GM23338 (cell line): ENCODE data around the gene SLC2A11. TPM values are rescaled to one million over a fixed set of nuclear protein-coding genes. Genes with fewer than 3 reads are reported as not detected.

Experiments used
- ATAC-seq: fragments of 200-7000 bp; cut with Tn5 transposase; 3 replicates; pipeline ENCODE4 v1.9.1; 2020
- DNase-seq: peaks from one replicate; pipeline ENCODE4 v3.0.0-alpha.2; 2015; ENCODE audit warnings: low spot score
- H2AFZ ChIP-seq: fragments of 200-600 bp; sonication (generic); 2 replicates; pipeline ENCODE4 v1.8.0; 2016; ENCODE audit warnings: antibody characterized with exemption, mild to moderate bottlenecking, moderate library complexity
- H3F3A ChIP-seq: fragments of 200-600 bp; sonication (generic); replicated peaks from 2 replicates; pipeline ENCODE4 v1.8.0; 2017; ENCODE audit warnings: antibody characterized with exemption, mixed run types, low read depth
- H3K27ac ChIP-seq: fragments of 200-600 bp; sonication (generic); 2 replicates; pipeline ENCODE4 v1.6.1; 2016; ENCODE audit warnings: low read depth
- H3K27me3 ChIP-seq: fragments of 200-600 bp; sonication (generic); 2 replicates; pipeline ENCODE4 v1.8.0; 2016; ENCODE audit warnings: mild to moderate bottlenecking, mixed run types, moderate library complexity; ENCODE audit not compliant: insufficient read depth
- H3K36me3 ChIP-seq: fragments of 200-600 bp; sonication (generic); 2 replicates; pipeline ENCODE4 v1.8.0; 2016; ENCODE audit warnings: mild to moderate bottlenecking; ENCODE audit not compliant: insufficient read depth
- H3K4me1 ChIP-seq: fragments of 200-600 bp; sonication (generic); 2 replicates; pipeline ENCODE4 v1.8.0; 2016; ENCODE audit warnings: mild to moderate bottlenecking, moderate library complexity; ENCODE audit not compliant: insufficient read depth
- H3K4me2 ChIP-seq: fragments of 200-600 bp; sonication (generic); 2 replicates; pipeline ENCODE4 v1.7.1; 2017; ENCODE audit warnings: mixed run types
- H3K4me3 ChIP-seq: fragments of 200-600 bp; sonication (generic); 2 replicates; pipeline ENCODE4 v1.6.1; 2016; ENCODE audit warnings: mixed run types
- H3K79me2 ChIP-seq: fragments of 200-600 bp; sonication (generic); replicated peaks from 2 replicates; pipeline ENCODE4 v1.8.0; 2017; ENCODE audit warnings: mild to moderate bottlenecking; ENCODE audit not compliant: insufficient read depth
- H3K9me2 ChIP-seq: fragments of 200-600 bp; sonication (generic); 2 replicates; pipeline ENCODE4 v1.8.0; 2017; ENCODE audit not compliant: insufficient read depth
- H4K20me1 ChIP-seq: fragments of 200-600 bp; sonication (generic); replicated peaks from 2 replicates; pipeline ENCODE4 v1.8.0; 2017; ENCODE audit warnings: mild to moderate bottlenecking; ENCODE audit not compliant: insufficient read depth
- H3K27ac Mint-ChIP-seq: 2 replicates; pipeline ENCODE4 v1.8.0; 2020; ENCODE audit warnings: inconsistent platforms, mild to moderate bottlenecking, moderate library complexity, mixed read lengths
- H3K27me3 Mint-ChIP-seq: 3 replicates; pipeline ENCODE4 v1.8.0; 2022; ENCODE audit warnings: low read depth, mild to moderate bottlenecking, moderate library complexity, mixed read lengths, inconsistent platforms; ENCODE audit not compliant: insufficient read depth, poor library complexity
- H3K36me3 Mint-ChIP-seq: 3 replicates; pipeline ENCODE4 v1.8.0; 2021; ENCODE audit warnings: low read depth, mild to moderate bottlenecking, inconsistent platforms, moderate library complexity, mixed read lengths
- H3K4me1 Mint-ChIP-seq: 3 replicates; pipeline ENCODE4 v1.8.0; 2020; ENCODE audit warnings: mild to moderate bottlenecking, inconsistent platforms, mixed read lengths
- H3K4me3 Mint-ChIP-seq: 3 replicates; pipeline ENCODE4 v1.8.0; 2021; ENCODE audit warnings: moderate library complexity, mild to moderate bottlenecking, inconsistent platforms, mixed read lengths
- H3K9me3 Mint-ChIP-seq: 3 replicates; pipeline ENCODE4 v1.8.0; 2020; ENCODE audit warnings: moderate library complexity, mild to moderate bottlenecking, inconsistent platforms, mixed read lengths
- CREB1 ChIP-seq: fragments of 250-450 bp; sonication (Bioruptor Pico); IDR thresholded peaks from 2 replicates; pipeline ENCODE4 v1.5.0; 2020; ENCODE audit warnings: low read depth, mild to moderate bottlenecking, moderate library complexity
- CTCF ChIP-seq, 2 experiments: fragments of 200-600 bp in 1 of 2; sonication (generic) in 1 of 2; conservative IDR thresholded peaks; 2 replicates each; pipeline versions ENCODE4 v1.5.1 to v1.6.1; 2016 to 2017; ENCODE audit warnings: antibody characterized with exemption in 2 of 2, low read depth in 2 of 2, mild to moderate bottlenecking in 2 of 2, moderate library complexity in 1 of 2
- EZH2 ChIP-seq: fragments of 200-600 bp; sonication (generic); IDR thresholded peaks from one replicate; pipeline ENCODE4 v1.8.0; 2017; ENCODE audit warnings: antibody characterized with exemption, mild to moderate bottlenecking, low read depth; ENCODE audit not compliant: unreplicated experiment
- EZH2phosphoT487 ChIP-seq: fragments of 200-600 bp; sonication (generic); IDR thresholded peaks from one replicate; pipeline ENCODE4 v1.8.1; 2018; ENCODE audit warnings: antibody characterized with exemption; ENCODE audit not compliant: unreplicated experiment
- JUNB ChIP-seq: IDR thresholded peaks from one replicate; pipeline ENCODE4 v1.6.1; 2016; ENCODE audit warnings: antibody characterized with exemption; ENCODE audit not compliant: unreplicated experiment
- NANOG ChIP-seq: IDR thresholded peaks from 2 replicates; pipeline ENCODE4 v1.6.1; 2016; ENCODE audit warnings: antibody characterized with exemption, borderline replicate concordance
- POLR2AphosphoS5 ChIP-seq: IDR thresholded peaks from 2 replicates; pipeline ENCODE4 v1.6.1; 2016; ENCODE audit warnings: antibody characterized with exemption, low read depth
- ZNF114 ChIP-seq: fragments of 250-450 bp; sonication (Bioruptor Pico); IDR thresholded peaks from 2 replicates; pipeline ENCODE4 v1.5.0; 2020; ENCODE audit warnings: mild to moderate bottlenecking, moderate library complexity
- polyA plus RNA-seq: library from polyadenylated mRNA; unstranded; fragments of >200 nt; fragmentation: Nextera tagmentation; extraction: Ambion mirVana; gene quantifications from 2 replicates; pipeline ENCODE4 v1.2.1, GENCODE V29; 2016
- total RNA-seq: library from RNA; depleted of rRNA; stranded (reverse); fragments of >200 nt; shearing (Covaris generic); gene quantifications from 2 replicates; pipeline ENCODE4 v1.2.3, GENCODE V29; 2014
- TF ChIP-seq, protein P1 (sequence below): fragments of 250-450 bp; sonication (Bioruptor Pico); IDR thresholded peaks from 2 replicates; pipeline ENCODE4 v1.5.0; 2020; ENCODE audit warnings: mild to moderate bottlenecking, moderate library complexity
- TF ChIP-seq, protein P2 (sequence below): IDR thresholded peaks from 2 replicates; pipeline ENCODE4 v1.6.1; 2016; ENCODE audit warnings: antibody characterized with exemption
- TF ChIP-seq, protein P3 (sequence below): IDR thresholded peaks from one replicate; pipeline ENCODE4 v1.6.1; 2018; ENCODE audit warnings: antibody characterized with exemption; ENCODE audit not compliant: unreplicated experiment

SLC2A11 gene
- total and polyA plus RNA-seq, 2 experiments from 2014 or later = 7.1 to 21.8 TPM

DNA sequence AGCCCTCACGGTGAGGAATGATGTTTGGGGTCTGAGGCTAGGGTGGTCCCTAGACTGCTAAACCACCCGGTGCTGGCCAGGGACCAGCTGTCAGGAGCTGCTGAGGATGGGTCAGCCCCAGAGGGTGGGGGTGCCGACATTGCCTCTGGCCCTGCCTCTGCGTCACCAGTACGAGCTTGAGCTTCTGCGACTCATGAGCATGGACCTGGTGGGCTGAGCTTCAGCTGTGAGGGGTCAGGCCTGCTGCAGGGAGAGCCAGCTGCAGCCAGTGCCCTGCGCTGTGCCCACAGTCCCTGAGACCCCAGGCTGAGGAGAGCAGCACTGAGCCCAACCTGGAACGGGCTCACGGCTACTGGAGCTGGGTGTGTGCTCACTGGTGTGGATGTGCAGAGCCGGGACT is 25.9 kb upstream of the SLC2A11 start:
- no peak overlapping the region for H2AFZ ChIP-seq
- H3K36me3 ChIP-seq = no peaks in the 10 kb centered on the region
- peaks cover 43% of the 10 kb centered on the region for H3K36me3 Mint-ChIP-seq
- H3K4me3 Mint-ChIP-seq = no peak overlapping the region
- H3K27me3 ChIP-seq = no peaks in the 10 kb centered on the region
- H3K4me1 ChIP-seq = no peaks in the 10 kb centered on the region
- H4K20me1 ChIP-seq = peaks cover 4% of the 10 kb centered on the region; the same call in 1 of the 2 replicates
- no peak for TF ChIP-seq ZNF114
- TF ChIP-seq CTCF (conservative IDR thresholded peaks at IDR 0.05; ENCODE audit: low read depth in 2 of 2) = no peak
- no peak for TF ChIP-seq POLR2AphosphoS5
- no peak for TF ChIP-seq EZH2
- TF ChIP-seq CREB1 (CRISPR knock-in tag) = no peak
- TF ChIP-seq NANOG = no peak
- TF ChIP-seq, protein P1, sequence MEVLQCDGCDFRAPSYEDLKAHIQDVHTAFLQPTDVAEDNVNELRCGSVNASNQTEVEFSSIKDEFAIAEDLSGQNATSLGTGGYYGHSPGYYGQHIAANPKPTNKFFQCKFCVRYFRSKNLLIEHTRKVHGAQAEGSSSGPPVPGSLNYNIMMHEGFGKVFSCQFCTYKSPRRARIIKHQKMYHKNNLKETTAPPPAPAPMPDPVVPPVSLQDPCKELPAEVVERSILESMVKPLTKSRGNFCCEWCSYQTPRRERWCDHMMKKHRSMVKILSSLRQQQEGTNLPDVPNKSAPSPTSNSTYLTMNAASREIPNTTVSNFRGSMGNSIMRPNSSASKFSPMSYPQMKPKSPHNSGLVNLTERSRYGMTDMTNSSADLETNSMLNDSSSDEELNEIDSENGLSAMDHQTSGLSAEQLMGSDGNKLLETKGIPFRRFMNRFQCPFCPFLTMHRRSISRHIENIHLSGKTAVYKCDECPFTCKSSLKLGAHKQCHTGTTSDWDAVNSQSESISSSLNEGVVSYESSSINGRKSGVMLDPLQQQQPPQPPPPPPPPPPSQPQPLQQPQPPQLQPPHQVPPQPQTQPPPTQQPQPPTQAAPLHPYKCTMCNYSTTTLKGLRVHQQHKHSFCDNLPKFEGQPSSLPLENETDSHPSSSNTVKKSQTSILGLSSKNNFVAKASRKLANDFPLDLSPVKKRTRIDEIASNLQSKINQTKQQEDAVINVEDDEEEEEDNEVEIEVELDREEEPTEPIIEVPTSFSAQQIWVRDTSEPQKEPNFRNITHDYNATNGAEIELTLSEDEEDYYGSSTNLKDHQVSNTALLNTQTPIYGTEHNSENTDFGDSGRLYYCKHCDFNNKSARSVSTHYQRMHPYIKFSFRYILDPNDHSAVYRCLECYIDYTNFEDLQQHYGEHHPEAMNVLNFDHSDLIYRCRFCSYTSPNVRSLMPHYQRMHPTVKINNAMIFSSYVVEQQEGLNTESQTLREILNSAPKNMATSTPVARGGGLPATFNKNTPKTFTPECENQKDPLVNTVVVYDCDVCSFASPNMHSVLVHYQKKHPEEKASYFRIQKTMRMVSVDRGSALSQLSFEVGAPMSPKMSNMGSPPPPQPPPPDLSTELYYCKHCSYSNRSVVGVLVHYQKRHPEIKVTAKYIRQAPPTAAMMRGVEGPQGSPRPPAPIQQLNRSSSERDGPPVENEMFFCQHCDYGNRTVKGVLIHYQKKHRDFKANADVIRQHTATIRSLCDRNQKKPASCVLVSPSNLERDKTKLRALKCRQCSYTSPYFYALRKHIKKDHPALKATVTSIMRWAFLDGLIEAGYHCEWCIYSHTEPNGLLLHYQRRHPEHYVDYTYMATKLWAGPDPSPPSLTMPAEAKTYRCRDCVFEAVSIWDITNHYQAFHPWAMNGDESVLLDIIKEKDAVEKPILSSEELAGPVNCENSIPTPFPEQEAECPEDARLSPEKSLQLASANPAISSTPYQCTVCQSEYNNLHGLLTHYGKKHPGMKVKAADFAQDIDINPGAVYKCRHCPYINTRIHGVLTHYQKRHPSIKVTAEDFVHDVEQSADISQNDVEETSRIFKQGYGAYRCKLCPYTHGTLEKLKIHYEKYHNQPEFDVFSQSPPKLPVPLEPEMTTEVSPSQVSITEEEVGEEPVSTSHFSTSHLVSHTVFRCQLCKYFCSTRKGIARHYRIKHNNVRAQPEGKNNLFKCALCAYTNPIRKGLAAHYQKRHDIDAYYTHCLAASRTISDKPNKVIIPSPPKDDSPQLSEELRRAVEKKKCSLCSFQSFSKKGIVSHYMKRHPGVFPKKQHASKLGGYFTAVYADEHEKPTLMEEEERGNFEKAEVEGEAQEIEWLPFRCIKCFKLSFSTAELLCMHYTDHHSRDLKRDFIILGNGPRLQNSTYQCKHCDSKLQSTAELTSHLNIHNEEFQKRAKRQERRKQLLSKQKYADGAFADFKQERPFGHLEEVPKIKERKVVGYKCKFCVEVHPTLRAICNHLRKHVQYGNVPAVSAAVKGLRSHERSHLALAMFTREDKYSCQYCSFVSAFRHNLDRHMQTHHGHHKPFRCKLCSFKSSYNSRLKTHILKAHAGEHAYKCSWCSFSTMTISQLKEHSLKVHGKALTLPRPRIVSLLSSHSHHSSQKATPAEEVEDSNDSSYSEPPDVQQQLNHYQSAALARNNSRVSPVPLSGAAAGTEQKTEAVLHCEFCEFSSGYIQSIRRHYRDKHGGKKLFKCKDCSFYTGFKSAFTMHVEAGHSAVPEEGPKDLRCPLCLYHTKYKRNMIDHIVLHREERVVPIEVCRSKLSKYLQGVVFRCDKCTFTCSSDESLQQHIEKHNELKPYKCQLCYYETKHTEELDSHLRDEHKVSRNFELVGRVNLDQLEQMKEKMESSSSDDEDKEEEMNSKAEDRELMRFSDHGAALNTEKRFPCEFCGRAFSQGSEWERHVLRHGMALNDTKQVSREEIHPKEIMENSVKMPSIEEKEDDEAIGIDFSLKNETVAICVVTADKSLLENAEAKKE (CRISPR knock-in tag) = no peak
- TF ChIP-seq, protein P2, sequence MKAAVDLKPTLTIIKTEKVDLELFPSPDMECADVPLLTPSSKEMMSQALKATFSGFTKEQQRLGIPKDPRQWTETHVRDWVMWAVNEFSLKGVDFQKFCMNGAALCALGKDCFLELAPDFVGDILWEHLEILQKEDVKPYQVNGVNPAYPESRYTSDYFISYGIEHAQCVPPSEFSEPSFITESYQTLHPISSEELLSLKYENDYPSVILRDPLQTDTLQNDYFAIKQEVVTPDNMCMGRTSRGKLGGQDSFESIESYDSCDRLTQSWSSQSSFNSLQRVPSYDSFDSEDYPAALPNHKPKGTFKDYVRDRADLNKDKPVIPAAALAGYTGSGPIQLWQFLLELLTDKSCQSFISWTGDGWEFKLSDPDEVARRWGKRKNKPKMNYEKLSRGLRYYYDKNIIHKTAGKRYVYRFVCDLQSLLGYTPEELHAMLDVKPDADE = no peak
- TF ChIP-seq JUNB = no peak
- TF ChIP-seq EZH2phosphoT487 = no peak
- TF ChIP-seq, protein P3, sequence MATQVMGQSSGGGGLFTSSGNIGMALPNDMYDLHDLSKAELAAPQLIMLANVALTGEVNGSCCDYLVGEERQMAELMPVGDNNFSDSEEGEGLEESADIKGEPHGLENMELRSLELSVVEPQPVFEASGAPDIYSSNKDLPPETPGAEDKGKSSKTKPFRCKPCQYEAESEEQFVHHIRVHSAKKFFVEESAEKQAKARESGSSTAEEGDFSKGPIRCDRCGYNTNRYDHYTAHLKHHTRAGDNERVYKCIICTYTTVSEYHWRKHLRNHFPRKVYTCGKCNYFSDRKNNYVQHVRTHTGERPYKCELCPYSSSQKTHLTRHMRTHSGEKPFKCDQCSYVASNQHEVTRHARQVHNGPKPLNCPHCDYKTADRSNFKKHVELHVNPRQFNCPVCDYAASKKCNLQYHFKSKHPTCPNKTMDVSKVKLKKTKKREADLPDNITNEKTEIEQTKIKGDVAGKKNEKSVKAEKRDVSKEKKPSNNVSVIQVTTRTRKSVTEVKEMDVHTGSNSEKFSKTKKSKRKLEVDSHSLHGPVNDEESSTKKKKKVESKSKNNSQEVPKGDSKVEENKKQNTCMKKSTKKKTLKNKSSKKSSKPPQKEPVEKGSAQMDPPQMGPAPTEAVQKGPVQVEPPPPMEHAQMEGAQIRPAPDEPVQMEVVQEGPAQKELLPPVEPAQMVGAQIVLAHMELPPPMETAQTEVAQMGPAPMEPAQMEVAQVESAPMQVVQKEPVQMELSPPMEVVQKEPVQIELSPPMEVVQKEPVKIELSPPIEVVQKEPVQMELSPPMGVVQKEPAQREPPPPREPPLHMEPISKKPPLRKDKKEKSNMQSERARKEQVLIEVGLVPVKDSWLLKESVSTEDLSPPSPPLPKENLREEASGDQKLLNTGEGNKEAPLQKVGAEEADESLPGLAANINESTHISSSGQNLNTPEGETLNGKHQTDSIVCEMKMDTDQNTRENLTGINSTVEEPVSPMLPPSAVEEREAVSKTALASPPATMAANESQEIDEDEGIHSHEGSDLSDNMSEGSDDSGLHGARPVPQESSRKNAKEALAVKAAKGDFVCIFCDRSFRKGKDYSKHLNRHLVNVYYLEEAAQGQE = no peak
- H3K27ac ChIP-seq = no peak overlapping the region
- no peaks in the 10 kb centered on the region for H3K4me1 Mint-ChIP-seq
- H3F3A ChIP-seq = no peaks in the 10 kb centered on the region
- no peak overlapping the region for H3K4me2 ChIP-seq
- H3K9me3 Mint-ChIP-seq = no peaks in the 10 kb centered on the region; the same call in 2 of the 3 replicates
- H3K27me3 Mint-ChIP-seq = peaks cover 14% of the 10 kb centered on the region
- no peaks in the 10 kb centered on the region for H3K79me2 ChIP-seq
- H3K27ac Mint-ChIP-seq = no peak overlapping the region
- no peak overlapping the region for H3K4me3 ChIP-seq
- no peaks in the 10 kb centered on the region for H3K9me2 ChIP-seq
- ATAC-seq = no peak
- no peak for DNase-seq
